LNCaP clone FGC (cell line): ENCODE measurements around the gene FRAS1.

Experiments
- DNase-seq: peaks from one replicate; pipeline ENCODE4 v3.0.0-alpha.2; 2011; ENCODE audit warnings: low read depth
- H3K4me3 ChIP-seq: 2 replicates; pipeline ENCODE4 v1.5.1; 2011; ENCODE audit warnings: mild to moderate bottlenecking, low read depth, low read length, control low read depth
- TF ChIP-seq, protein P1 (sequence below): IDR thresholded peaks from 2 replicates; pipeline ENCODE4 v1.5.1; 2012; ENCODE audit warnings: mild to moderate bottlenecking; ENCODE audit not compliant: control insufficient read depth, insufficient read depth; ENCODE audit errors: extremely low read depth

Gene FRAS1

DNA sequence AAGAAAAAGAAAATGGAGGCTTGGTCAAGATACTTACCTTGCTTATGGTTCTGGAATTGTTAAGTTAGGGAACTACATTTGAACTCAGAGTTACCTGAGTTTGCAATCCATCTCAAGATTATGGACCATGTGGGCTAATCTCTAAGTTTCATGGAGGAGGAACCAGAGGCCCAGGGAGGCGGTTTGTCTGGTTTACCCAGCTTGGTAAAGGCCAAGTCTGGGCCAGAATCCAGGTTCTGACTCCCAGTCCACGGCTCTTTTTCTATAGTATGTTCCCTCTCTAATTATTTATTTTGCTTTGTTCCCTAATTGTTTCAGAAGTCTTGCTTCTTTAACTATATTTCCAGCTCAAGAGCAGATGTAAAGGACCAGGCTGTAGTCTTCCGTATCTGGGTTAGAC lies 168.1 kb downstream of the FRAS1 start:
- TF ChIP-seq, protein P1, sequence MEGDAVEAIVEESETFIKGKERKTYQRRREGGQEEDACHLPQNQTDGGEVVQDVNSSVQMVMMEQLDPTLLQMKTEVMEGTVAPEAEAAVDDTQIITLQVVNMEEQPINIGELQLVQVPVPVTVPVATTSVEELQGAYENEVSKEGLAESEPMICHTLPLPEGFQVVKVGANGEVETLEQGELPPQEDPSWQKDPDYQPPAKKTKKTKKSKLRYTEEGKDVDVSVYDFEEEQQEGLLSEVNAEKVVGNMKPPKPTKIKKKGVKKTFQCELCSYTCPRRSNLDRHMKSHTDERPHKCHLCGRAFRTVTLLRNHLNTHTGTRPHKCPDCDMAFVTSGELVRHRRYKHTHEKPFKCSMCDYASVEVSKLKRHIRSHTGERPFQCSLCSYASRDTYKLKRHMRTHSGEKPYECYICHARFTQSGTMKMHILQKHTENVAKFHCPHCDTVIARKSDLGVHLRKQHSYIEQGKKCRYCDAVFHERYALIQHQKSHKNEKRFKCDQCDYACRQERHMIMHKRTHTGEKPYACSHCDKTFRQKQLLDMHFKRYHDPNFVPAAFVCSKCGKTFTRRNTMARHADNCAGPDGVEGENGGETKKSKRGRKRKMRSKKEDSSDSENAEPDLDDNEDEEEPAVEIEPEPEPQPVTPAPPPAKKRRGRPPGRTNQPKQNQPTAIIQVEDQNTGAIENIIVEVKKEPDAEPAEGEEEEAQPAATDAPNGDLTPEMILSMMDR: no peak
- no peak overlapping the region for H3K4me3 ChIP-seq
- peak; percentile 32 for DNase-seq

DNA sequence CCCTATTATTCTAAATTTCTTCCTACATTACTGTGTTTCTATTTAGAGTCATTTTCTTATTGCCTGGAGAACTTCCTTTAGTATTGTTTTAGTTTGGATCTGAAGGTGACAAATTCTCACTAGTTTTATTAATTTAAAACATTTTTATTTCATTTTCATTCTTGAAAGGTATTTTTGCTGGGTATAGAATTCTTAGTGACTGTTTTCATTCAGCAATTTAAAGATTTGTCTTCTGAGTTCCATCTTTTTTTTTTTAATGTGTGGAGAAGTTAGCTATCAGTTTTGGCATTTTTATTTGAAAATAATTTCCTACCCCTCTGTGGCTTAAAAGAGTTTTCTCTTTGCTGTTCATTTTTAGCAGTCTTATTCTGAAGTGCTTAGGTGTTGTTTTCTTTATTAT lies 169.2 kb downstream of the FRAS1 start:
- no peak for DNase-seq
- no peak overlapping the region for H3K4me3 ChIP-seq
- TF ChIP-seq, protein P1: no peak

DNA sequence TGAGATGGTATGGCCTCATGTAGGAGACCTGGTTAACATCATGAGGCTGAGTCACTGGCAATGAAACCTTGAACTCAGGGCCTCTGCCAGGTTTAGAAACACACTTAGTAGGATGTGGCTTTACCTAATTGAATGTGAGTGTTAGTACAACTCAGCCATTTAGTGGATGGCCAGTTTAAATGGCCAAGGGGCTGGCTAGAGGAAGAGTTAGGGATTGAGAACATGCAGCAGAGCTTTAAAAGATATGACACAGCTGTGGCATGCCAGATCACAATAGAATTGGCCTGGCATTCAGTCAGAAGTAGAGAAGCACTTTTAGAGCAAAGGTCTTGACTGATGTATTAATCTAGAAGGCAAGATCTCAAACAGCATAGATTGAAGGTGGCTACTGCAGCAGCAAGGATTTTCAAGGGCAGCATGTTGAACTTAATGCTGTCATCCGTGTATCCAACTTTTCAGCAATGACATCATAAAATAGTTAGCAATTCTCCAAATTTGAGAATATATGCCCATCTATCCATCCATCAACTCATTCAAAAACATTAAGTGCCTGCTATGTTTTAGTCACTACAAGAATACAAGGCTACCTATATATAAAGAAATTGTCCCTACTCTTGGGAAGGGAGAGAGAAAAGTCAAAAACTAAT lies 170.4 kb downstream of the FRAS1 start:
- no peak for DNase-seq
- TF ChIP-seq, protein P1: no peak
- no peak overlapping the region for H3K4me3 ChIP-seq

DNA sequence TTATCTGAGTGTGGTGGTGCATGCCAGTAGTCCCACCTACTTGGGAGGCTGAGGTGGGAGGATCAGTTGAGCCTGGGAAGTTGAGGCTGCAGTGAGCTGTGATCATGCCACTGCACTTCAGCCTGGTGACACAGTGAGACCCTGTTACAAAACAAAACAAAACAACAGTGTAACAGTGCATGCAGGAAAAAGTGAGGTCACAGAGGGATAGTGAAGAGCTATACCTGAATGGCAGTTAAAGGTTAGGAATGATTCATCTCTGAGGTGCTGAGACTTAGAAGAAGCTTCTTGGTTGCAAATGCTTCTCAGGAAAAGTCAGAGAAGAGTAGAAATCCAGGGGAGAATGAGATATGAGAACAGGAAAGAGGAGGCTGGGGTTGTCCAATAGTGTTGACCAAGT lies 178.7 kb downstream of the FRAS1 start:
- no peak overlapping the region for H3K4me3 ChIP-seq
- no peak for DNase-seq
- TF ChIP-seq, protein P1: no peak

DNA sequence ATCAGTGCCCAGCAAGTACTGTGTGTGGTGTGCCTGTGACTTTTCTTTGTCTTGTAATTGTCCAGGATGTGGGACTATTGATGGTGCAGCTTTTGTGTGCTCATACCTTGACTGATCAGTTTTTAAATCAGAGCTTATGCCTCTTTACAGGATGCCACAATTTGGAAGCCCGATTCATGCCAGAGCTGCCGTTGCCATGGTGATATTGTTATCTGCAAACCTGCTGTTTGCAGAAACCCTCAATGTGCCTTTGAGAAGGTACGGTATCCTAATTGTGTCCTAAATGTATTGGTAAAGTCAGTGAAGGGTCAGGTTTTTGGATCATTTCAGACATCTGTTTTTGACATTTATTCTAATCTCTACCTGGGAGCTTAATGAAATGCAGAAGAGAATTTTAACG lies 180.2 kb downstream of the FRAS1 start:
- DNase-seq: no peak
- no peak overlapping the region for H3K4me3 ChIP-seq
- TF ChIP-seq, protein P1: no peak

DNA sequence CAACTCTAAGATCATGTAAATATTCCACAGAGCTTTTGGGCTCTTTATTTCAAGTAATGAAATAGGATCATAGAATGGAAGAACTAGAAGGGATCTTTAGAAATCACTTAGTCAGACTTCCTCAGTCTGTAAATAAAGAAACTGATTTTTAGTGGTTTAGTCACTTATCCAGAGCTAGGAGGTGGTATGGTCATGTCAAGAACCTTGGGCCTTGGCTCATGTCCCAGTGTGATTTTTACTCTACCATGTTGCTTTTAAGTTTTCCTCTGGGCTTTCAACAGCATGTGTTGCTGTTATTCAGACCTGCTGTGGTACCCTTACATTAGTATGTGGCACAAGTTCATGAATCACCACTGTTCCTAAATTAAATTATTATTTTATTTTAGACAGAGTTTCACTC lies 184.9 kb downstream of the FRAS1 start:
- TF ChIP-seq, protein P1: no peak
- H3K4me3 ChIP-seq: no peak overlapping the region
- DNase-seq: no peak
